Mucosa of stomach (tissue), 1 donor: ENCODE results near the gene NMU.
A peak's percentile ranks its signal among the peaks of the same experiment; 100 is the strongest.
"Not testable (repeated sequence)": the region's sequence is repeated elsewhere in the genome, so short reads cannot be mapped to it uniquely, and the experiment has no call there.

Experiments
- H3K27me3 ChIP-seq: one replicate; pipeline ENCODE4 v1.7.0; 2013; ENCODE audit warnings: mild to moderate bottlenecking, low read length; ENCODE audit not compliant: control insufficient read depth, insufficient read depth
- H3K36me3 ChIP-seq: one replicate; pipeline ENCODE4 v1.7.0; 2013; ENCODE audit warnings: low read length; ENCODE audit not compliant: control insufficient read depth, insufficient read depth
- H3K4me1 ChIP-seq: one replicate; pipeline ENCODE4 v1.7.0; 2013; ENCODE audit warnings: mild to moderate bottlenecking, low read length; ENCODE audit not compliant: control insufficient read depth, insufficient read depth
- H3K4me3 ChIP-seq: one replicate; pipeline ENCODE4 v1.7.0; 2013; ENCODE audit warnings: low read length
- H3K9ac ChIP-seq: one replicate; pipeline ENCODE4 v1.7.0; 2013; ENCODE audit warnings: mild to moderate bottlenecking, low read length, moderate library complexity
- H3K9me3 ChIP-seq: one replicate; pipeline ENCODE4 v1.7.0; 2013; ENCODE audit warnings: mild to moderate bottlenecking, low read length, moderate library complexity; ENCODE audit not compliant: control insufficient read depth
- donor health status: Pancreatic carcinoma.

The NMU gene

DNA sequence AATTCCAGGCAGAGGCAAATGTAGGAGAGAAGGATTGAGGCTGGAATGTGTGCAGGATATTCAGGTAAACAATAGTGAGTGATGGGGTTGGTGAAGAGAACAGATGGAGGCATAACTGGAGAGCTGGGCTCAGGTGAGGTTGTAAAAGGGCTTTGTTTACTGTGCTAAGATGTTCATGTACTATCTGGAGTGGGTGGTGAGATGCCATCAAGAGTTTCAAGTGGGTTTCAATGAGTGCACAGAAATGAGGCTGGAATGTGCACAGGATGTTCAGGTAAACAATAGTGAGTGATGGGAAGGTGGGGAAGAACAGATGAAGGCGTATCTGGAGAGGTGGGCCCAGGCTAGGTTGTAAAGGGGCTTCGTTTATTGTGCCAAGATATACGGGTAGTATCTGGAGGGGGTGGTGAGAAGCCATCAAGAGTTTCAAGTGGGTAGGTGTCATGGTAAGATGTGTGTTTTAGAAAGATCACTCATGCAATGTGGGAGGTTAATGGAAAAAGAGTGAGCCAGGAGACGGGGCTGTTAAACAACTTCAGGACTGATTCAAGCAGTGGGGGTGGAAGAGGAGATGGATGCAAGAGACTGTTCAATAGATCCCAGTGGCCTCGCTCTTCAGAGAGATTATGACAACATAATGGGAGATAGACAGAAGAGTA is 25.4 kb upstream of the NMU start:
- Histone ChIP-seq H3K9ac (no peak overlapping the region), H3K4me1 (no peaks in the 10 kb centered on the region), H3K36me3 (no peaks in the 10 kb centered on the region), H3K27me3 (no peaks in the 10 kb centered on the region), H3K9me3 (no peaks in the 10 kb centered on the region), H3K4me3 (no peak overlapping the region)

DNA sequence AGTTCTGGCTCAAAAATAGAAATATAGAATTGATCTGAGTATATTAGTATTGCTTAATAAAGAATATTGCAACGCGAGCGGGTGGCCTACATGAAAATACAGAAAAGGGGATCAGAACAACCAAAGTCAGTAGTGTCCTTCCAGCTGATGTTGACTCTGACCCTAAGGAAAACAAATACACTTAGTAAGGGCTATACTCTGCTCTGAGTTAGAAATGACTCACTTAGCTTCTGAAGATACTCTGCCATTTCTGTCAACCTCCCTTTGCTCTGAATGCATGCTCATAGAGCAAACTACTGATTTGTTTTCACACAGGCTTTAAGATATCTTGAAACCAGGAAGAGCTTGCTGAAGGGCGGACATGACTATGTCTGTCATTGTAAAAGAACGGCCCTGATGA is 22.6 kb upstream of the NMU start:
- Histone ChIP-seq H3K4me1 (no peaks in the 10 kb centered on the region), H3K27me3 (no peaks in the 10 kb centered on the region), H3K9ac (no peak overlapping the region), H3K4me3 (no peak overlapping the region), H3K9me3 (no peaks in the 10 kb centered on the region), H3K36me3 (no peaks in the 10 kb centered on the region)

DNA sequence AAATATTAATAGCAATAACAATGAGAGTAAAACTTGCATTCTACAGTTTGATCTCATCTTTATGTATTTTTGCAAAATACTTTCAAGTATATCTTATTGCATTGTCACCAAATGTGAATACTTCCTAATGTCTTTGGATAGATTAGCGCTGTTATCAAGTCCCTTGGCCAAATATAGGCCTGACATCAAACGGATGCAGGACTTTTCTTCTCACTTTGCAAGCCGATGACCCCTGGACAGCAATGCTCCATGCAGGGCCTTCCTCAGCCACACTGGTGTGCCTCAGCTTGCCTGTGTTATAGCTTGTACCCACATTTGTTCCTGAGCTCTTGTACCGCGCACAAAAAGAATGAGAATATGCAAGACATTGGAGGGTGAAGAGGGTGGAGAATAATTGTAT is 18.0 kb upstream of the NMU start:
- Histone ChIP-seq H3K27me3 (no peaks in the 10 kb centered on the region), H3K4me3 (no peak overlapping the region), H3K4me1 (no peaks in the 10 kb centered on the region), H3K9me3 (no peaks in the 10 kb centered on the region), H3K9ac (no peak overlapping the region), H3K36me3 (no peaks in the 10 kb centered on the region)

DNA sequence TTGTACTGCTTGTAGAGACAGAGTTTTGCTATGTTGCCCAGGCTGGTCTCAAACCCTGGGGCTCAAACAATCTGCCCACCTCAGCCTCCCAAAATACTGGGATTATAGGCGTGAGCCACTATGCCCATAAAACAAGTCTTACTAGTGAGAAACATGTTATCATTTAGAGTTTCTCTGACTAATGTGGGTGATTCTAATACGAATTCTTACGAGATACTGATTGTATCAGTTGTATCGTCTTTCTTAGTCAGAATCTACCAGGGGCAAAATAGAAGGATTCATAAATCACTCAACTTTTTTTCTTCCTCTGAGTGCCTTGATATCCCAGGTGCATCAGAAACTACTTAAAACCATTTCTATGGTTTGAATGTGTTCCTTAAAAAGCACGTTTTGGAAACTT is 14.4 kb upstream of the NMU start:
- Histone ChIP-seq H3K9me3 (no peaks in the 10 kb centered on the region), H3K27me3 (no peaks in the 10 kb centered on the region), H3K4me3 (no peak overlapping the region), H3K4me1 (no peaks in the 10 kb centered on the region), H3K36me3 (no peaks in the 10 kb centered on the region), H3K9ac (no peak overlapping the region)

DNA sequence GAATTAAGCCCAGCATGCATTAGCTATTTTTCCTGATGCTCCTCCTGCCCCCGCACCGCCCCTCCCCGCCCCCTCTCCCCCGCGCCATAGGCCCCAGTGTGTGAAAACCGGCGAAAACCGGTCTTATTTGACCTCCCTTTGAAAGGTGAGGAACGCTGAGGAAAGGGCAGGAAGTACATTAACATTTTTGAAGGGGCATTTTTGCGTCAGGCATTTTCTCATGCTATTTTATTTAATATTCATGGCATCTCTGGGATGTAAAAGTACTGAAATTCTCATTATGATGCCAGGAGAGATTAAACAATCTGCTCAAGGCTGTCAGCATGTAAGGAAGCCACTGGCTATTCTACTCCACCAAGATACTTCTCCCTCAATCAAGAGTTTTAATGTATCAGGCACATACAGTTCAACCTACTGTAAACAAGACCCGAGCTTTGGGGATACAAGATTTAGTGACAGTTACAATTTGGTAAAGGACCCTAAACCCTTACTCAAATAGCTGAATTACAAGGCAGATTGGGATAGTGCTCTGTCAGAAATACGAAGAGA is 1.2 kb upstream of the NMU start:
- Histone ChIP-seq H3K4me3 (no peak overlapping the region), H3K4me1 (no peaks in the 10 kb centered on the region), H3K36me3 (no peaks in the 10 kb centered on the region), H3K27me3 (peaks cover 4% of the 10 kb centered on the region), H3K9me3 (no peaks in the 10 kb centered on the region), H3K9ac (no peak overlapping the region)

DNA sequence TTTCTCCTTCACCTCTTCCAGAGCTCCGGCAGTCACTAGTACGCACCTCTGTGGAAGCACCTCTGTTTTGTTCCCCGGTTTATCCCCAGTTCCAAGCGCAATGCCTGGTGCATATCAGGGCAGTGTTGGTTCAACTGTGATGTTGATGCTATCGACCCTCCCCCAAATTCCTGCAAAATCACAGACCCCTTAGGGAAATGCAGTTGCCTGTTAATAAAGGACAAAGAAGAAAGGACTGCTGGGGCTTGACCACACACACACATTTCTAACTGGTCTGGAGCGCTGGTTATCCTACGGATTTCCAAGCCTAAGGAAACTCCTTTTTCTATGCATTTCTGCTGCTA is 530 bp upstream of the NMU start:
- Histone ChIP-seq H3K27me3 (peaks cover 4% of the 10 kb centered on the region), H3K4me1 (no peaks in the 10 kb centered on the region), H3K9me3 (no peaks in the 10 kb centered on the region), H3K36me3 (no peaks in the 10 kb centered on the region), H3K9ac (peak overlapping the region; percentile 36), H3K4me3 (peak overlapping the region; percentile 9)

DNA sequence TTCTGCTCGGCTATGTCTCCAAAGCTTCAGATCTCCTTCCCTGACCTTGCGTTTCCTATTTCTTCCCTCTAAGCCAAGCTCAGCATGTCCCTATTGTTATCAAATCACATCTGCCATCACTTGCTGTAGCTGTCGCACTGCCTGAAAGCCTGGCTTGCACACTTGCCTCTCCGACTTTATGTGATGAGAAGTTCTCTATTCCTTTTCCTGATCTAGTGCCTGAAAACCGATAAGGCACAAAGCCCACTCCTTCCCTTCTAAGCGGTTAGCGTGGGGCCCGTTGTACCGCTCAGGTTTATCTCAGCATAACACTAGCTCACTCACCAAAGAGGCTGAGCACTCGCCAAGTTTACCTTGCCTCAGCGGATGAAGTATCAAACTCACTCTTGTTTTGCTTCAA is 816 bp downstream of the NMU start:
- Histone ChIP-seq H3K9me3 (no peaks in the 10 kb centered on the region), H3K27me3 (peaks cover 4% of the 10 kb centered on the region), H3K9ac (peak overlapping the region; percentile 36), H3K4me3 (peak overlapping the region; percentile 38), H3K36me3 (no peaks in the 10 kb centered on the region), H3K4me1 (no peaks in the 10 kb centered on the region)

DNA sequence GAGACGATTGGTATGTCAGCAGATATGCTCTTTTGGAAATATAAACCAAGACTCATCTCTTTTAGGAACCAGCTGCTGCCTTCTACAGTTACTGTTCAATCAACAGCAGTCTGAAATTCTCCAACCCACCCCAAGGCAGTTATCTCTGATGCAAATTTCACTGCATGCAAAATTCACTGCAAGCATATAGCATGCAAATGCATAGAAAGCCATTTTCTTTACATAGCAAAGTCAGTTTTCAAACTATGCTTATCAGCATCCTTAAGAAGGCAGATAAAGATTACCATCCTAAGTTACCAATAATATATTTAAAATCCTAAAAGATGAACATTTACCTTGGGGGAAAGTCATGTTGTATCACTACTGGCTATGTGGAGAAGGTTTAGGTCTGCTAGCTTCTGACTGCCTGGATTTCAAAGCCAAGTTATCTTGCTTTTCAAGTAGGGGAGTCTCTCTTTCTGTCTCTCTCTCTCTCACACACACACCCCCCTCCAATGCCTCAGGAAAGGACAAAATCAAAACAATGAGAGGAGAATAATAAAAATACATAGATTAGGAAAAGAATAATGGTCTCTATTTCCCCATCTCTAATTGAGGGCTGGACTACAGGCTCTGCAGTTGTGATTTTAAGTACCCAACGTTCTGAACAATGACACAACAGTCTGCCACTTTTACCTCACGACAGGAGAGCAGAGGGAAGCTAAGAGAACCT is 1.5 kb downstream of the NMU start:
- H3K36me3 ChIP-seq: no peaks in the 10 kb centered on the region
- H3K27me3 ChIP-seq: peaks cover 4% of the 10 kb centered on the region
- no peaks in the 10 kb centered on the region for H3K9me3 ChIP-seq
- H3K9ac ChIP-seq: no peak overlapping the region
- H3K4me3 ChIP-seq: no peak overlapping the region
- no peaks in the 10 kb centered on the region for H3K4me1 ChIP-seq

DNA sequence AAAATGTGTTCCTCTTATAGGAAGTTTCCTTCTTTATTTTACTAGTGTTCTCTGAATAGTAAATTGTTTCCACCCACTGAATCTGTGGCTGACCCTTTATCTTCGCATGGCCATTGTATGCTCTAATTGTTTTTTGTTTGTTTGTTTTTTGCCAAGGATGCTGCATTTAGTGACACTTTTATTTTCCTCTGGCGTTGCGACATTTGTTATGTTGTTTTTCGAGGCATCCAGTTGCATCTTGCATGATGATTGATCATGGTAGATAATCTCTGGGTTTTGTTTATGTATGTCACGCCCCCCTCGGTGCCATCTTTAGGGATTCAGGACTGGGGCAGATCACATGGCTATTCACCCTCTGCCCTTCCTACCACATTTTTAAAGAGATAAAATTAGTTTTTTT is 2.2 kb downstream of the NMU start:
- H3K27me3 ChIP-seq: peaks cover 4% of the 10 kb centered on the region
- no peaks in the 10 kb centered on the region for H3K9me3 ChIP-seq
- no peaks in the 10 kb centered on the region for H3K4me1 ChIP-seq

DNA sequence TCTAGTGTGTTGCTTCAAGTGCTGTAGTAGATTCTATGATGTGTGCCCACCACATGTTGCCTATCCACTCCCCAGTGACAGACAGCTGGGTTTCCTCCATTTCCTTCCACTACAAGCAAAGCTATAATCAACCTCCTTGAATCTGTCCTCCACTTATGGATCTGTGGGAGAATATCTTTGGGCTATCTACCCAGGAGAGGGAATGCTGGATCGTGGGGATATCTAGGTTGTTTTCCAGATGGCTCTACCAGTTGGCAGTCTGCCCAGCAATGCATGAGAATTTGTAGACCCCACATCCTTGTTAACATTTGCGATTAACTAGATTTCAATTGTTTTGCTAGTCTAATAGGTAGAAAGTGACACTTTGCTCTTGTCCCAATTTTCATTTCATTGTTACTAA is 10.3 kb downstream of the NMU start:
- Histone ChIP-seq H3K27me3 (no peaks in the 10 kb centered on the region), H3K9ac (no peak overlapping the region), H3K4me1 (no peaks in the 10 kb centered on the region), H3K9me3 (no peaks in the 10 kb centered on the region), H3K4me3 (no peak overlapping the region), H3K36me3 (no peaks in the 10 kb centered on the region)

More for the DNA sequence above, 2.2 kb downstream of the NMU start:
- no peak overlapping the region for H3K9ac ChIP-seq
- no peak overlapping the region for H3K4me3 ChIP-seq
- no peaks in the 10 kb centered on the region for H3K36me3 ChIP-seq

DNA sequence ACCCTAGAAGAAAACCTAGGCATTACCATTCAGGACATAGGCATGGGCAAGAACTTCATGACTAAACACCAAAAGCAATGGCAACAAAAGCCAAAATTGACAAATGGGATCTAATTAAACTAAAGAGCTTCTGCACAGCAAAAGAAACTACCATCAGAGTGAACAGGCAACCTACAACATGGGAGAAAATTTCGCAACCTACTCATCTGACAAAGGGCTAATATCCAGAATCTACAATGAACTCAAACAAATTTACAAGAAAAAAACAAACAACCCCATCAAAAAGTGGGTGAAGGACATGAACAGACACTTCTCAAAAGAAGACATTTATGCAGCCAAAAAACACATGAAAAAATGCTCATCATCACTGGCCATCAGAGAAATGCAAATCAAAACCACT is 12.0 kb downstream of the NMU start:
- H3K4me3 ChIP-seq, H3K27me3 ChIP-seq, H3K9me3 ChIP-seq, H3K9ac ChIP-seq, H3K4me1 ChIP-seq, H3K36me3 ChIP-seq: not testable (repeated sequence)

DNA sequence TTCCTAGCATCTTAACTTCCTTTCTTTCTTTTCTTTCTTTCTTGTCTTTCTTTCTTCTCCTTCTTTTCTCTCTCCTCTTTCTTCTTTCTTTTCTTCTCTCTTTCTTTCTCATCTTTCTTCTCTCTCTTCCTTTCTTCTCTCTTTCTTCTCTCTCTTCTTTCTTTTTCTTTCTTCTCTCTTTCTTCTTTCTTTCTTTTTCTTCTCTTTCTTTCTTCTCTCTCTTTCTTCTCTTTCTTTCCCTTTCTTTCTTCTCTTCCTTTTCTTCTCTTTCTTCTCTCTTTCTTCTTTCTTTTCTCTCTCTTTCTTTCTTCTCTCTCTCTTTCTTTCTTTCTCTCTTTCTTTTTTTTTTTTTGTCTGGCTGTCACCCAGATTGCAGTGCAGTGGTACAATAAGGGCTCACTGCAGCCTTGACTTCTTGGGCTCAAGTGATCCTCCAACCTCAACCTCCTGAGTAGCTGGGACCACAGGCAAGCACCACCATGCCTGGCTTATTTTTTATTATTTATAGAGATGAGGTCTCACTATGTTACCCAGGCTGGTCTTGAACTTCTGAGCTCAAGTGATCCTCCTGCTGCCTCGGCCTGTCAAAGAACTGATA is 17.5 kb downstream of the NMU start:
- Histone ChIP-seq H3K9me3 (no peaks in the 10 kb centered on the region), H3K9ac (no peak overlapping the region), H3K4me1 (no peaks in the 10 kb centered on the region), H3K4me3 (no peak overlapping the region), H3K27me3 (no peaks in the 10 kb centered on the region), H3K36me3 (no peaks in the 10 kb centered on the region)
